Naive thymus-derived CD4-positive, alpha-beta T cell (primary cell): ENCODE data around the gene GRAMD1A. TPM values are rescaled to one million over a fixed set of nuclear protein-coding genes. Genes with fewer than 3 reads are reported as not detected.

Experiments used
- ATAC-seq: fragments of 150-1000 bp; cut with Tn5 transposase; 2 replicates; pipeline ENCODE4 v1.10.0; 2021; ENCODE audit warnings: mild to moderate bottlenecking, moderate library complexity
- CTCF ChIA-PET: fragments of 350-600 bp; sonication (Branson Sonifier 250); formaldehyde crosslinking; loops from one replicate; lab custom pipeline; 2021; ENCODE audit warnings: antibody characterized with exemption; lab: Charles Lee
- POLR2A ChIA-PET: fragments of 350-600 bp; sonication (Branson Sonifier 250); formaldehyde crosslinking; loops from one replicate; lab custom pipeline; 2021; ENCODE audit warnings: antibody characterized with exemption, inconsistent platforms; lab: Charles Lee
- DNase-seq, 9 donors: peaks; one replicate each; pipeline versions ENCODE4 v3.0.0 to v3.0.0-alpha.2; 2020 to 2022; ENCODE audit warnings: mixed read lengths in 1 of 9
- H3K27ac ChIP-seq: one replicate; pipeline ENCODE4 v1.7.0; 2013; ENCODE audit warnings: mild to moderate bottlenecking, low read depth, low read length, moderate library complexity
- H3K27me3 ChIP-seq, 2 donors: one replicate each; pipeline ENCODE4 v1.7.0; 2013; ENCODE audit warnings: low read length in 2 of 2, mild to moderate bottlenecking in 2 of 2, moderate library complexity in 2 of 2; ENCODE audit not compliant: control insufficient read depth in 2 of 2, insufficient read depth in 2 of 2
- H3K36me3 ChIP-seq, 3 experiments: 1 replicate in 2 of 3; 2 replicates in 1 of 3; pipeline ENCODE4 v1.7.0; 2013; ENCODE audit warnings: low read length in 3 of 3, mild to moderate bottlenecking in 3 of 3, moderate library complexity in 1 of 3; ENCODE audit not compliant: insufficient read depth in 3 of 3, control insufficient read depth in 2 of 3
- H3K4me1 ChIP-seq, 2 donors: one replicate each; pipeline ENCODE4 v1.7.0; 2013; ENCODE audit warnings: low read length in 2 of 2, mild to moderate bottlenecking in 2 of 2, moderate library complexity in 1 of 2; ENCODE audit not compliant: control insufficient read depth in 2 of 2, insufficient read depth in 2 of 2
- H3K4me3 ChIP-seq: 2 replicates; pipeline ENCODE4 v1.7.0; 2013; ENCODE audit warnings: mild to moderate bottlenecking, low read length
- H3K9me3 ChIP-seq, 3 experiments: 1 replicate in 2 of 3; 2 replicates in 1 of 3; pipeline ENCODE4 v1.7.0; 2013; ENCODE audit warnings: low read length in 3 of 3; ENCODE audit not compliant: control insufficient read depth in 2 of 3
- H3K27ac Mint-ChIP-seq, 9 donors: one replicate each; pipeline ENCODE4 v1.8.0; 2020 to 2022; ENCODE audit warnings: mixed read lengths in 9 of 9, mild to moderate bottlenecking in 8 of 9, moderate library complexity in 5 of 9, inconsistent platforms in 2 of 9
- H3K27me3 Mint-ChIP-seq, 5 donors: one replicate each; pipeline ENCODE4 v1.8.0; 2021 to 2022; ENCODE audit warnings: mixed read lengths in 5 of 5, mild to moderate bottlenecking in 1 of 5
- H3K36me3 Mint-ChIP-seq, 5 donors: one replicate each; pipeline ENCODE4 v1.8.0; 2020 to 2022; ENCODE audit warnings: mixed read lengths in 5 of 5, mild to moderate bottlenecking in 3 of 5, inconsistent platforms in 1 of 5
- H3K4me1 Mint-ChIP-seq, 7 donors: one replicate each; pipeline ENCODE4 v1.8.0; 2020 to 2022; ENCODE audit warnings: mixed read lengths in 7 of 7, mild to moderate bottlenecking in 3 of 7, inconsistent platforms in 1 of 7
- H3K4me3 Mint-ChIP-seq, 10 donors: one replicate each; pipeline ENCODE4 v1.8.0; 2020 to 2022; ENCODE audit warnings: mild to moderate bottlenecking in 10 of 10, mixed read lengths in 10 of 10, moderate library complexity in 6 of 10, inconsistent platforms in 2 of 10
- H3K9me3 Mint-ChIP-seq, 11 donors: one replicate each; pipeline ENCODE4 v1.8.0; 2020 to 2022; ENCODE audit warnings: mixed read lengths in 11 of 11, mild to moderate bottlenecking in 4 of 11, inconsistent platforms in 1 of 11, moderate library complexity in 1 of 11
- intact Hi-C, 2 donors: fragments of 100-400 bp; cut with micrococcal nuclease; formaldehyde crosslinking; loops; one replicate each; pipeline ENCODE4 v1.15.1; 2023
- polyA plus RNA-seq, 2 donors: library from polyadenylated mRNA; unstranded; fragments of 300-500 nt; fragmentation: Illumina TruSeq; gene quantifications; one replicate each; pipeline ENCODE4 v1.2.3, GENCODE V29; 2021
- total RNA-seq, 6 experiments: library from RNA in 5 of 6; stranded (reverse) in 5 of 6; gene quantifications; 1 replicate in 5 of 6; 2 replicates in 1 of 6; pipeline ENCODE4 v1.2.3 and lab custom pipeline; 2021 to 2026

The GRAMD1A gene
- total and polyA plus RNA-seq, 7 experiments from 2014 or later, result 33.6 to 286 (median 167) TPM

DNA sequence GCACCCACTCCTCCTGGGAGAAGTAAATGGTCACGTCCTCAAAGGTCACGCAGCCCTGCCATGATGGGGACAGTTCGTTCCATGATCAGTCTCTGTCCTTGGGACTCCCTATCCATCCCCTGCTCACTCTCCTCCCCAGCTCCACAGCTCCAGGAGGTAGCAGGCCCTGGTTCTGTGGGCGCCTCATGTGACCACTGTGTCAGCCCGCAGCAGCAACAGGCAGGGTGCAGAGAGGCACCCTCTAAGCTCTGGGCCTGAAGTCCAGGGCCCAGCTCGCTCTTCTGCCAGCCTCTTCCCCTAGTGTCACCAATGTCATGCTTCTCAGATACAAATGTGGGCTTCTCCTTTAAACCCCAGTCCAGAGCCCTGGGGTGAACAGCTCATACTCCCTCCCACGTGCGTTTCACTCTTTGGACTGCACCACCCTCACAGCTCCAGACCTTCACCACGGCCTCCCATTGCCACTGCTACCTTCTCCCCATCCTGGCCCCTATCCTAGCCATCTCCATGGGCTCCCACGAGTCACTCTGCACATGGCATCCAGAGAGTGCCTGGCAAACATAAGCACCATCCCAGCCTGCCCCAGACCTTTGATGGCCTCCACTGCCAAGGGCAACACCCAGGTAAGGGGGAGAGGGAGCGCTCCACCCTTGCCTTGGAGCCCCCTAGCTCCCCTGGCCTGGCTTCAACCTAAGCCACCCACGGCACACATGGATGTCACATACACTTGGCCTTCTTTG is 39.0 kb upstream of the GRAMD1A start:
- ChIA-PET CTCF (no interaction called here), POLR2A (interaction anchor here (0.6 to 5.5 kb wide), 9 partner anchors 8 to 167 kb away, joined by 3 to 35 read pairs (median 4); partner anchors contain the start of gene ZNF30)
- Histone ChIP-seq H3K27me3 (no peaks in the 10 kb centered on the region), H3K4me3 (peak overlapping the region; percentile 74), H3K4me1 (peaks cover 14 to 17% of the 10 kb centered on the region in 2 donors), H3K27ac (peak overlapping the region; percentile 9), H3K36me3 (peaks cover 29 to 70% (median 38%) of the 10 kb centered on the region in 3 experiments), H3K9me3 (peaks cover 34 to 65% (median 60%) of the 10 kb centered on the region in 3 experiments)
- DNase-seq (no peak), ATAC-seq (no peak)
- peak overlapping the region; percentile 24 to 98 (median 96) for H3K4me3 Mint-ChIP-seq
- no peaks in the 10 kb centered on the region for H3K27me3 Mint-ChIP-seq
- H3K27ac Mint-ChIP-seq, result peak overlapping the region in 8 of 9 donors; percentile 36 to 99 (median 90)
- intact Hi-C loops, result loop anchor here (5.0 kb wide), 2 partner anchors 34 to 284 kb away; partner anchors contain the start of genes SCGB2B2 (in 1 of the 2), ZNF30 (in 1 of the 2) and ZNF302 (in 1 of the 2)
- H3K36me3 Mint-ChIP-seq, result peaks cover 51 to 75% (median 73%) of the 10 kb centered on the region in 5 donors
- peaks cover 12 to 84% (median 72%) of the 10 kb centered on the region in 11 donors for H3K9me3 Mint-ChIP-seq
- peaks cover 21 to 42% (median 26%) of the 10 kb centered on the region in 7 donors for H3K4me1 Mint-ChIP-seq

DNA sequence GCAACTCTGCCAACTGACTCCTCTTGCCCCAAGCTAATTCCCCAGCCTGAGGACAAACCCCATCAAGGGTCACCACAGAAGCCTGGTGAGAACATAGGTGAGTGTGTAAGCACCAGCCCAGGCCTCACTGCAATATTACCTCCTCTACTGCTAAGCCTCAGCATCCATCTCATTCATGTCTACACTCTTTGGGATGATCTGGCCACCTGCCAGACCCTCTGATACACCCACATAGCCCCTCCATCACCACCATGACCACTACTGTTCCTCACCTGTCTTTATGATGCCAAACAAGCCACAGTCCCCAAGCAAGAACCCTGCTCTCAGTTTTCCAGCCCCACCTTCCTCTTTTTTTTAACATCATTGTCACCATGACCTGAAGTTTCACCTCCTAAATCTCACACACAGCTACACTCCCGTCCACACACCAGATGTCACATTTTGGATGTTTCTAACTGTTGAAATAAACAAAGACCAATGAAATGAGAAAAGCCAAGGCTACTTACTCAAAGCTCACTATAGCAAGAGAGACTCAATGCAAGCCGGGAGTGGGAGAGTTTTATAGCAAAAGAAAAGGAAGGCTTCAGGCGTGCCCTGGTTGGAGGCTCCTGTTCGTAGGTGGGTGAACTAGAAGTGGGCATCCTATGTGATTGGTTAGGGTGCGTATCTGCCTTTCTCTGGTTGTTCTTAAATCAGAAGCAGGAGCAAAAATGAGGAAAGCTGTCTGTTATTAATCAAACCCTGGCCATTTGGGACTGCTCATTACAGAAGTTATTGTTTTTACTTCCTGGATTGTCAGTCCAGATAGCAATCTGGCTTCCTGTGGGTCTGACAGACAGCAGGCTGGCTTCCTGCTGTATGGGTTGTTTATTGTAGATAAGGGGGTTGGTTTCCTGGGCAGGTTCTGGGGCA is 38.1 kb upstream of the GRAMD1A start:
- Mint-ChIP-seq H3K4me3 (peak overlapping the region; percentile 90 to 98 (median 96)), H3K9me3 (peaks cover 8 to 83% (median 68%) of the 10 kb centered on the region in 11 donors), H3K27ac (peak overlapping the region; percentile 86 to 99 (median 93)), H3K27me3 (no peaks in the 10 kb centered on the region), H3K4me1 (peaks cover 21 to 42% (median 26%) of the 10 kb centered on the region in 7 donors), H3K36me3 (peaks cover 51 to 69% (median 63%) of the 10 kb centered on the region in 5 donors)
- no peaks in the 10 kb centered on the region for H3K27me3 ChIP-seq
- DNase-seq, result peak in 6 of 9 donors; percentile 13 to 46 (median 34)
- CTCF ChIA-PET, result interaction anchor here (0.9 to 1.4 kb wide), 3 partner anchors 11 to 66 kb away, joined by 3 to 4 read pairs (median 4); no protein-coding TSS in a partner anchor
- peaks cover 30 to 62% (median 55%) of the 10 kb centered on the region in 3 experiments for H3K9me3 ChIP-seq
- peak; percentile 71 for ATAC-seq
- H3K4me1 ChIP-seq, result peaks cover 14 to 17% of the 10 kb centered on the region in 2 donors
- intact Hi-C loops, result loop anchor here (2.0 to 5.0 kb wide), 4 partner anchors 35 to 285 kb away; partner anchors contain the start of genes ZNF30 (in 2 of the 2), SCGB2B2 (in 1 of the 2), ZNF302 (in 1 of the 2) and ZNF599 (in 1 of the 2)
- peaks cover 29 to 61% (median 38%) of the 10 kb centered on the region in 3 experiments for H3K36me3 ChIP-seq
- peak overlapping the region; percentile 80 for H3K27ac ChIP-seq
- POLR2A ChIA-PET, result interaction anchor here (0.6 to 5.5 kb wide), 11 partner anchors 9 to 168 kb away, joined by 3 to 35 read pairs (median 5); partner anchors contain the start of gene ZNF30
- peak overlapping the region; percentile 74 for H3K4me3 ChIP-seq

DNA sequence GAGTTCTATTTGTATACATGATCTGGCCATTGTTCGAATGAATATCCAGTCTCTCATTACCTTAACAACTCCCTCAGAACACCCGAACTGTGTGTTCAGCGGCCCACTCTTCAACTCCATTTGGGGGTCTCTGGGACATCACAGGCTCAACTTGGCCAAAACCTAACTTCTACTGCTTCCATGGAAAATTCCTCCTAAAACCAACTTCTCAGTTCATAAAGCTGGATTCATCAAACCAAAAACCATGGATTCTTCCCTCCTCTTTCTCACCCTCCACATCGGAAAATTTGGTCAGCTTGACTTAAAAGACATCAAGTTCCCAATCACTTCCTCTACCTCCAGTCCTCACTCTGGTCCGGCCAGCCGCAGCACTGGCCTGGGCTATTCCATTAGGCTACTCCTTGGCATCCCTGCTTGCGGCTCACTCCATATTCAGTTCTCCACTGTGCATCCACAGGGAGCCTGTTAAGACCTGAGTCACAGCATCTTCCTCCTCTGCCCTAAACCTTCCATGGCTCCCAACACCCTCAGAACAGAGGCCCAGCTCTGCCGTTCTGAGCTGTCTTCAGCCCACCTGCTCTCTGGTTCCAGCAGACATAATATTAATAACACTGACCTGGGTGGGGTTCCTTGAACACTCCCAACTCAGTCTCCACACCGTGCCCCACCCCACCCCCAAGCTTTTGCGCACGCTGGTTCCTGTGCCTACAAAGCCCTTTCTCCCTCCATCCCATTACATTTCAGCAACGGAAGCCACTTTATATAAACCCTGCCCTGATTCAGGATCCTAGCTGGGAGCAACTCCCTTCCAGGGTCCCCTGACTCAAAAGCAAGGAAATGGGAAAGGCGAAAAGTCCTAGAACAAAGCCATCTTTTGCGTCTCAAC is 37.2 kb upstream of the GRAMD1A start:
- H3K36me3 Mint-ChIP-seq, result peaks cover 47 to 65% (median 58%) of the 10 kb centered on the region in 5 donors
- H3K4me3 Mint-ChIP-seq, result peak overlapping the region; percentile 90 to 98 (median 96)
- peaks cover 30 to 60% (median 46%) of the 10 kb centered on the region in 3 experiments for H3K9me3 ChIP-seq
- ChIA-PET CTCF (interaction anchor here (0.9 to 1.4 kb wide), 3 partner anchors 10 to 65 kb away, joined by 3 to 4 read pairs (median 4); no protein-coding TSS in a partner anchor), POLR2A (interaction anchor here (0.6 to 5.5 kb wide), 12 partner anchors 10 to 229 kb away, joined by 3 to 35 read pairs (median 6); partner anchors contain the start of genes GRAMD1A, ZNF181 and ZNF30)
- intact Hi-C loops, result loop anchor here (2.0 to 5.0 kb wide), 4 partner anchors 36 to 286 kb away; partner anchors contain the start of genes ZNF30 (in 2 of the 2), SCGB2B2 (in 1 of the 2), ZNF302 (in 1 of the 2) and ZNF599 (in 1 of the 2)
- peaks cover 21 to 42% (median 26%) of the 10 kb centered on the region in 7 donors for H3K4me1 Mint-ChIP-seq
- peaks cover 29 to 52% (median 30%) of the 10 kb centered on the region in 3 experiments for H3K36me3 ChIP-seq
- H3K27ac Mint-ChIP-seq, result peak overlapping the region; percentile 86 to 99 (median 93)
- H3K27me3 Mint-ChIP-seq, result no peaks in the 10 kb centered on the region
- H3K9me3 Mint-ChIP-seq, result peaks cover 8 to 83% (median 65%) of the 10 kb centered on the region in 11 donors
- peak overlapping the region; percentile 80 for H3K27ac ChIP-seq
- no peaks in the 10 kb centered on the region for H3K27me3 ChIP-seq
- H3K4me1 ChIP-seq, result peaks cover 14 to 17% of the 10 kb centered on the region in 2 donors
- peak; percentile 8 for ATAC-seq
- H3K4me3 ChIP-seq, result peak overlapping the region; percentile 74
- DNase-seq, result peak in 1 of 9 donors; percentile 6

DNA sequence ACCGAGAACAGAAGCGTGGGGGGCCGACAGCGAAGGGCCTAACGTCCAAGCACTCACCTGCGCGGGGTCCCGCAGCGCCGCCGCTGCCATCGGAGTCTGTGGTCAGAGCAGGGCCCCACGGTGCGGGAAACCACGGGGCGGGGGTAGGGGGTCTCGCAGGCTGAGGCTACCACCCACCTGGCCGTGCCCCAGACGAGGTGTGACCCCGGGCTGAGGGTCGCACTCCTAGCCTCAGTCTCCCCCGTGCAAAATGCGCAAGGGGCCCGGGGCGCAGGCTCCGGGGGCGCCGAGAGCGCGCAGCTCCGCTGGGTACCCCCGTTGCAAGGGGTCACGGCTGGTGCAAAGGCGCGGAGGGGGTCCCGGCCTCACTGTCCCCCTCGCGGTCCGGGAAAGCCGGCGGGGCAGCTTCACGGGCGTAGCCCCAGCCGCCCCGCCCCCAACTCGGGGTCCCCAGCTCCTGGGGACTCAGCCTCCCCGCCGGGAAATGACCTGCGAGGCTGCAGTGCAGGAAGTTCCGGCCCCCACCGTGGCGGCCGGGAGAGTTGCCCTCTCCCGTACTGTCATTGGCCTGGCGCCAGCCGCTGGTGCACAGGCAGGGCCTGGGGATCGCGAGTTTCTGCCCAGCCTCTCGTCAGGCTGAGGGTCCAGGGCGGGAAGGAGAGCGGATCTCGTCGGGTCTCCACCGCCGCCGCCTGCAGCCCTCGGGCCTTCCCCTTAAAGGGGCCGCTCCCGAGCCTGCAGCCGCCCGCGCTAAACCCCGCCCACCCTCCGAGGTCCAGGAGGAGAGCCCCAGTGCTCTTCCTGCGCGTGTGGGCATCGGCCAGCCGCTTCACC is 36.3 kb upstream of the GRAMD1A start, which contains the start of gene ZNF792:
ZNF792 (minus strand) TSS at position 657 of the 834 bp plus-strand sequence; CDS start at position 90, 567 bp downstream.
- H3K9me3 Mint-ChIP-seq, result peaks cover 8 to 83% (median 63%) of the 10 kb centered on the region in 11 donors
- peak within 1 kb of the TSS; percentile 74 for H3K4me3 ChIP-seq
- peak within 1 kb of the TSS; percentile 80 for H3K27ac ChIP-seq
- ChIA-PET CTCF (no interaction called here), POLR2A (interaction anchor here (1.1 to 5.5 kb wide), 12 partner anchors 11 to 286 kb away, joined by 3 to 35 read pairs (median 6); partner anchors contain the start of genes GRAMD1A, ZNF181, ZNF30 and ZNF302)
- peaks cover 21 to 43% (median 21%) of the 10 kb centered on the region in 3 experiments for H3K36me3 ChIP-seq
- DNase-seq (peak; percentile 20 to 67 (median 36)), ATAC-seq (peak; percentile 63)
- peak within 1 kb of the TSS; percentile 90 to 98 (median 96) for H3K4me3 Mint-ChIP-seq
- intact Hi-C loops, result loop anchor here (2.0 to 5.0 kb wide), 4 partner anchors 36 to 286 kb away; partner anchors contain the start of genes ZNF30 (in 2 of the 2), SCGB2B2 (in 1 of the 2), ZNF302 (in 1 of the 2) and ZNF599 (in 1 of the 2)
- peaks cover 0 to under 1% (median 0%) of the 10 kb centered on the region in 5 donors for H3K27me3 Mint-ChIP-seq
- H3K27me3 ChIP-seq, result no peaks in the 10 kb centered on the region
- H3K27ac Mint-ChIP-seq, result peak within 1 kb of the TSS; percentile 86 to 99 (median 93)
- peaks cover 21 to 42% (median 26%) of the 10 kb centered on the region in 7 donors for H3K4me1 Mint-ChIP-seq
- H3K9me3 ChIP-seq, result peaks cover 26 to 53% (median 37%) of the 10 kb centered on the region in 3 experiments
- H3K36me3 Mint-ChIP-seq, result peaks cover 41 to 56% (median 50%) of the 10 kb centered on the region in 5 donors
- peaks cover 14 to 17% of the 10 kb centered on the region in 2 donors for H3K4me1 ChIP-seq
